PC-9 (cell line): ENCODE results near the gene MSH4.

Source experiments
- CTCF ChIP-seq: fragments of 200-600 bp; sonication (generic); conservative IDR thresholded peaks from 2 replicates; pipeline ENCODE4 v1.6.1; 2017; ENCODE audit warnings: mixed run types, antibody characterized with exemption, mild to moderate bottlenecking, moderate library complexity
- EZH2 ChIP-seq: fragments of 200-600 bp; sonication (generic); IDR thresholded peaks from 2 replicates; pipeline ENCODE4 v1.8.0; 2017; ENCODE audit warnings: antibody characterized with exemption, low read depth

GRCh38 chr1:75838079-75838478, 41.4 kb downstream of the MSH4 start:
- TF ChIP-seq EZH2 (no peak), CTCF (no peak)
